ENCODE results near the gene TOX2. TPM values are rescaled to one million over a fixed set of nuclear protein-coding genes. Genes with fewer than 3 reads are reported as not detected.

Gene TOX2
- total RNA-seq, 2 donors from 2014 or later = 1.1 to 3.5 TPM

DNA sequence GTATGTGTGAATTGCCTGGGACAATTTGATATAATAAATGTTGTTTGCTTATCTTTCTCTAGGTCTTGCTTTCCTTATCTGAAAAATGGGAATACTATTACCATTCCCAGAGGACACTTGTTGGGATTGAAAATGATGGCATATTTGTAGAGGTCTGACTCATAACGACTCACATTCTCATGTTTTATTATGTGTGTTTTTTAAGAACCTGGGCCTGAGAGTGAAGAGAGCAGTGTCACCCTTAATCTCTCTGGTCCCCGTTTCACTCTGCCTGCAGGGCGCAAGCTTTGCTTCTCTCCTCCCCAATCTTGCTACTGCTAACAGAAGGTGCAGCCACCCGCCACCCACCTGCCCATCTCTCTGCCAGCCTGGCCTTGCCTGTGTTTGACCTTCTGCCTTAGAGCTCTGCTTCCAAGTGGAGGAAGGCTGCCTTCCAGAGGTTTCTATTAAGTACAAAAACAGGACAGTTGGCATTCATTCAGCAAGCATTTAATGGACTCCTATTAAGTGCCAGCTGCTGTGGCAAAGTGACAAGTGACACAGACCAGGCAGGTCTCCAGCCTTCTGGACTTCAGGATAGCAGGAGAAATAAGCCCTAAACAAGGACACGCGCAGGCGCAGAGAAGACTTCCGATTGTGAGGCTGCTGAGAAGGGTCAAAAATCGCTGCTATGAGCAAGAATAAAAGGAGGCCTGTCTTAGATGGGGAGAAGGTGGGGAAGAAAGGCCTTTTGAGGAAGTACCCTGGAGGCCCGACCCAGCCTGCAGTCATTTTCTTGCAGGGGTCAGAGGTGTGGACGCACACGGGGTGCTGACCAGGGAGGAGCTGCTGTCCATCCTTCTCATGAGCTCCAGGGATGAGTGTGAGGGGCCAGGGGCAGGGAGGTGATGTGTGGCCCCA is 159.8 kb downstream of the TOX2 start:
- H3K27me3 Mint-ChIP-seq = peaks cover 8% of the 10 kb centered on the region
- no peak overlapping the region for H3K4me3 Mint-ChIP-seq
- peaks cover 16% of the 10 kb centered on the region for H3K4me1 Mint-ChIP-seq
- peak; percentile 22 for ATAC-seq (replicated peaks)
- no peaks in the 10 kb centered on the region for H3K36me3 Mint-ChIP-seq (ENCODE audit: low read depth)
- H3K27ac Mint-ChIP-seq = no peak overlapping the region
- no peaks in the 10 kb centered on the region for H3K9me3 Mint-ChIP-seq

DNA sequence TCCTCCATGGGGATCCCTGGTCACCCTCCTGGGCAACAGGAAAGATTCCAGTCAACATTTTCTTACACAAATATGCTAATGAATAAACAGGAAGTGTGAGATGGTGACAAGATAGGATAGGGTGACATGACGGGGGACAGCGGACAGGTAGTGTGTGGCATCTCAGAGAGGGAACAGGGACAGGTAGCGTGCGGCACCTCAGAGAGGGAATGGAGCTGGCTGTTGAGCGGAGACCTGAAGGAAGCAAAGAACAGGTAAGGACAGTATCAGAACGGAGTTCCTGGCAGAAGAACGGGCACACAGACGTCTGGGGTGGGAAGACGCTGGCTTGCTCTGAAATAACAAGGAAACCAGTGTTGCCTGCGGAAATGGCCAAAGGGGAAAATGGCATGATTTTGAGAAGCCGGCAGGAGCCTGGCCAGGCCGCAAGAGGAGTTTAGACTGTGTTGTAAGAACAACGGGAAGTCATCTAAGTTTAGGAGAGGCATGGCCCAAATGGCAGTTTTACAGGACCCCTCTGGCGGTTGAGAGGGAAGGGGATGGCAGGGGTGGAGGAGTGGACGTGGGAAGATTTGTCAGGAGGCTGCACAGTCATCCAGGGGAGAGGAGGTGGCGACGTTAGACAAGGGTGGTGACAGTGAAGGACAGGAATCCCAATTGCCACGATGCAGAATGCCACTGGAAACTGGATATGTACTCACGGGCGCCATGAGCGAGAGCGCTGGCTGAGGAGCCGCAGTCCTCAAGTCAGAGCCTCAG is 160.7 kb downstream of the TOX2 start:
- ATAC-seq (replicated peaks) = no peak
- Mint-ChIP-seq H3K36me3 (ENCODE audit: low read depth) (no peaks in the 10 kb centered on the region), H3K4me1 (peaks cover 7% of the 10 kb centered on the region), H3K27ac (no peak overlapping the region), H3K4me3 (no peak overlapping the region), H3K9me3 (no peaks in the 10 kb centered on the region), H3K27me3 (peaks cover 8% of the 10 kb centered on the region)

DNA sequence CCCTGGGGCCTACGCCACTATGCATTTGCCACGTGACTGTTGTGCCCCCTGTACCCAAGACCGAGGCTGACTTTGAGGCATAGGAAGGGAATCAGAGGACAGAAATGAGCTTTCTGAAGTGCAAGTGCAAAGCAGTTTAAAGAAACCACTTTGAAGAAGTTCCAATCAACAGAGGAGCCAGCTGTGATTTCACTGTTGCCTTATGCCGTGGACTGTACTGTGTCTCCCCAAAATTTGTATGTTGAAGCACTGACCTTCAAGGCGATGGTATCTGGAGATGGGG is 161.2 kb downstream of the TOX2 start:
- Mint-ChIP-seq H3K4me1 (peaks cover 6% of the 10 kb centered on the region), H3K36me3 (ENCODE audit: low read depth) (no peaks in the 10 kb centered on the region), H3K27me3 (peaks cover 8% of the 10 kb centered on the region), H3K4me3 (no peak overlapping the region), H3K27ac (no peak overlapping the region), H3K9me3 (no peaks in the 10 kb centered on the region)
- no peak for ATAC-seq (replicated peaks)

DNA sequence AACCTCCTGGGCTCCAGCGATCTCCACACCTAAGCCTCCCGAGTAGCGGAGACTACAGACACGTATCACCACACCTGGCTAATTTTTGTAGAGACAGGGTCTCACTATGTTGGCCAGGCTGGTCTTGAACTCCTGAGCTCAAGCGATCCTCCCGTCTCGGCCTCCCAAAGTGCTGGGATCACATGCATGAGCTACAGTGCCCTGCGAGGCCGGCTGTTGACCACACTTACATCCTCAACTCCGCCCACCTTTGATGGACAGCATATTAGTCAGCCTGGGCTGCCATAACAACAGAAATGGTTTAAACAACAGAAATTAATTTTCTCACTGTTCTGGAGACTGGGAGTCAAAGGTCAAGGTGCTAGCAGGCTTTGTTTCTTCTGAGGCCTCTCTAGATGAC is 164.6 kb downstream of the TOX2 start:
- H3K4me3 Mint-ChIP-seq = no peak overlapping the region
- peaks cover 6% of the 10 kb centered on the region for H3K4me1 Mint-ChIP-seq
- no peak overlapping the region for H3K27ac Mint-ChIP-seq
- H3K27me3 Mint-ChIP-seq = peaks cover 3% of the 10 kb centered on the region
- no peaks in the 10 kb centered on the region for H3K36me3 Mint-ChIP-seq (ENCODE audit: low read depth)
- H3K9me3 Mint-ChIP-seq = no peaks in the 10 kb centered on the region
- ATAC-seq (replicated peaks) = no peak

DNA sequence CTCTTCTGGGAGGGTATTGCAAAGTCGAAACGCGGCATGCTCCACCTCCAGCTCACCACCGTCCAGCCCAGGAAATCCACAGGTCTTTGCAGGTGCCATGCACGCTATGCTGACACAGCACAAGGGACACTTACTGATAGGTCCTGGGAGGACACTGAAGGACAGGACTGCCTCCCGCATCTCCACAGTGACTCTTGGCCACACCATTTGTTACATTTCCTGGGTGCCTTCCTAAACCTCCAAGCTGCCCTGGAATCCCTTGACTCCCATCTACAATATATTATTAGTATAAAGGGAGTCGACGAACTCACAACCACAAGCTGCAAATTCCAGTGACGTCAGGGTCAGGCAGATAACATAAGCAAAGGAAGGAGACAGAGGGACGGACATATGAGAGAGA is 165.4 kb downstream of the TOX2 start:
- no peak overlapping the region for H3K27ac Mint-ChIP-seq
- H3K4me3 Mint-ChIP-seq = no peak overlapping the region
- H3K27me3 Mint-ChIP-seq = peaks cover 3% of the 10 kb centered on the region
- no peaks in the 10 kb centered on the region for H3K9me3 Mint-ChIP-seq
- peaks cover 5% of the 10 kb centered on the region for H3K4me1 Mint-ChIP-seq
- no peak for ATAC-seq (replicated peaks)
- no peaks in the 10 kb centered on the region for H3K36me3 Mint-ChIP-seq (ENCODE audit: low read depth)

DNA sequence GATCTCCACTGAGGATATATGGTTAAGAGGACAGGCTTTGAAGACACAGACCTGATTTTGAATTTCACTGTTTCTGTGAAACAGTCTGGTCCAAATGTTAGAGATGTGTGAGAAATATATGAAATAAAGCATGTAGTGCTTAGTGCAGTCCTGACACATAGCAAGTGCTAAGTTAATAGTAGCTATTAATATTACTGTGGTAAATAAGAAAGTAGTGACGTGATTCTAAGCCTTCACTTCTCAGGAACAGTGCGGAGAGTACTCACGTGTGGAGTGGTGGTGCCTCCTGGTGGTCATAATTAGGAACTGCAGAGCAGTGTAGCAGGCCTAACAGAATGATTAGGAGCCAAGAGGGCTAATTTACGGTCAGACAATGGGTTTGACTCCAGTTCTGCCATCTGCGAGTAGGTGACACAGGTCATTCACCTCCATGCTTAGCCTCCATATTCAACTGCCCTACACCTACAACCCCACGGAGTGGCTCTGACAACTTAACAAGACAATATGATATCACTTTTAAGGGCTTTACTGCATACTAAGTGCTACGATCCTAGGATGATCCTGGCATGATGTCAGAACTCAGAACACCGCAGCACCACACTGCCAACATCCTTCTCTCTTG is 166.1 kb downstream of the TOX2 start:
- Mint-ChIP-seq H3K4me3 (no peak overlapping the region), H3K27me3 (peaks cover 3% of the 10 kb centered on the region), H3K36me3 (ENCODE audit: low read depth) (no peaks in the 10 kb centered on the region), H3K4me1 (no peaks in the 10 kb centered on the region), H3K27ac (no peak overlapping the region), H3K9me3 (no peaks in the 10 kb centered on the region)
- peak; percentile 90 for ATAC-seq (replicated peaks)

DNA sequence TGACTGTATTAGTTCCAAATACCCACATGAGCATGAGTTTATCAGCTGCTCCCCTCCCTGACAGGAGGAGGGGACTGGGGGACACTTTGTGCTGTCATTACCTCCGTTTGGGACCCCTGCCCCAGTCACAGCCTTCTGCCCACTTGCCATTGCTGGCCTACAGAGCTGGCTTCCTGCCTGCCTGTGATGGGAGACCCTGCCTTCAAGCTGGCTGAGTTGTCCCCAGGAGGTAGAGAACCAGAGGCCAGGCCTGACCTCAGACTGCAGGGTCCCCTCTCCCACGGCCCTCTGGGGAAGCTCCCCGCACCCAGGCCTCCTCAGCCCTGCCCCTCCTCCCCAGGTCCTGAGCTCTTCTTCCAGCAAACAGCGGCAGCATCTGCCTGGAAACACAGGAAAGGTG is 166.8 kb downstream of the TOX2 start:
- Mint-ChIP-seq H3K27ac (no peak overlapping the region), H3K4me1 (no peaks in the 10 kb centered on the region), H3K36me3 (ENCODE audit: low read depth) (no peaks in the 10 kb centered on the region), H3K27me3 (peaks cover 3% of the 10 kb centered on the region), H3K4me3 (no peak overlapping the region), H3K9me3 (no peaks in the 10 kb centered on the region)
- ATAC-seq (replicated peaks) = no peak

DNA sequence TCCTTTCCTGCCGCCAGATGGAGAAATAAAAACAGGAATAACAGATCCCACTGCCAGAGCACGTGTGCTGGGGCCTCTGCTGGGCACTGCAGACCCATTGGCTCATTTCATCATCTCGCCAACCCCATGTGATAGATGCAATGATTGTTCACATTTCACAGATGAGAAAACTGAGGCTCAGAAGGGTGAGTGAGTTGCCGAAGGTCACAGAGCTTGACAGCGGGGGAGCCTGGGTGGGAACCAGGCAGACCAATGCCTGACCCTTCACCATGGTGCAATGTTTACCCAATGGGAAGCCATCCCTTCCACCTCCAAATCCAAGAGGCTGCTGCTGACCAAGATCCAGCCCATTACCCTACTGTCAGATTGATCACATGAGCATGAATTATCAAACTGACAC is 167.2 kb downstream of the TOX2 start:
- no peak overlapping the region for H3K27ac Mint-ChIP-seq
- no peaks in the 10 kb centered on the region for H3K4me1 Mint-ChIP-seq
- no peak for ATAC-seq (replicated peaks)
- H3K36me3 Mint-ChIP-seq (ENCODE audit: low read depth) = no peaks in the 10 kb centered on the region
- peaks cover 3% of the 10 kb centered on the region for H3K27me3 Mint-ChIP-seq
- H3K4me3 Mint-ChIP-seq = no peak overlapping the region
- no peaks in the 10 kb centered on the region for H3K9me3 Mint-ChIP-seq

DNA sequence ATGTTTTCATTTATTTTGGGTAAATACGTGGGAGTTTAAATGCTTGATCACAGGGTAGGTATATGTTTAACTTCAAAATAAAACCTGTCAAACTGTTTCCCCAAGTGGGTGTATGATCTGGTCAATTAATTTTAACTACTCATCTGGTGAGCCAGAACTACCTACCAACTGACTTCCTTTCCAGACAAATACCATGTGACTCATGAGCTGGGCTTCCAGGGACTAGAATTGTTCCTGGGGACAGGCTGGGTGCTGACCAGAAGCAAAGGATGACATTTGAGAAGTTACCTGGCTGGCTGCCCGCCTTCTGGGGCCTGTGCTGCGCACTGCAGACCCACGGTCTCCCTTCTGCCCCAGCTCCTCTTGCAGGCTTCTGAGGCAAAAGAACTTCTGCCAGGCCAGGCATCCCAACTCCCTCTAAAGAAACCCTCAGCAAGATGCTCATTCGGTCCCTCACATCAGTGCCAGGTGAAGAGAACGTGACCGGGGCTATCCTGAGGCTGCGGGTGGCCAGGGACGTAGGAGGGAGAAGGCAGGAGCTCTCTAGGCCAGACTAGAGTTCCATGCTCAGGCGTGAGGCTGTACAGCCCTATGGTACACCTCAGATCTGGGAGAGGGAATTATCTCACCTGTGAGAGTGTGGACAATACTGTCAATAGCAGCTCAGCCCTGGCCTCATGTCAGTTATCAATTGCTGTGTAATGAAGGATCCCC is 168.7 kb downstream of the TOX2 start:
- Mint-ChIP-seq H3K27me3 (peaks cover under 1% of the 10 kb centered on the region), H3K27ac (no peak overlapping the region), H3K36me3 (ENCODE audit: low read depth) (no peaks in the 10 kb centered on the region)

DNA sequence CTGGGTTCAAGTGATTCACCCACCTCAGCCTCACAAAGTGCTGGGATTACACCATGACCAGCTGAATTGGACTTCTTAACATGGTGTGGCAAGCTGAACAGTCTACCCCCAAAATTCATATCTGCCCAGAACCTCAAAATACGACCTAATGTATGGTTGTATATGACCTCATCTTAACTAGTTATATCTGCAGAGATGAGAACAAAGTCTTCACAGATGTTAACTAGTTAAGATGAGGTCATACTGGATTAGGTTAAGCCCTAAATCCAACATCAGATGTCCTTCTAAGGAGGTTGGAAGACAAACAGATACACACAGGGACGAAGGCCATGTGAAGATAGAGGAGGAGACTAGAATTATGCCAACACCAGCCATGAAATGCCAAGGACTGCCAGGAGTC is 169.8 kb downstream of the TOX2 start:
- no peak overlapping the region for H3K4me3 Mint-ChIP-seq
- no peaks in the 10 kb centered on the region for H3K9me3 Mint-ChIP-seq
- H3K27me3 Mint-ChIP-seq = no peaks in the 10 kb centered on the region
- no peak for ATAC-seq (replicated peaks)
- no peaks in the 10 kb centered on the region for H3K4me1 Mint-ChIP-seq
- no peak overlapping the region for H3K27ac Mint-ChIP-seq
- H3K36me3 Mint-ChIP-seq (ENCODE audit: low read depth) = no peaks in the 10 kb centered on the region

More for the DNA sequence above, 168.7 kb downstream of the TOX2 start:
- no peak for ATAC-seq (replicated peaks)
- no peaks in the 10 kb centered on the region for H3K4me1 Mint-ChIP-seq
- no peaks in the 10 kb centered on the region for H3K9me3 Mint-ChIP-seq
- no peak overlapping the region for H3K4me3 Mint-ChIP-seq

DNA sequence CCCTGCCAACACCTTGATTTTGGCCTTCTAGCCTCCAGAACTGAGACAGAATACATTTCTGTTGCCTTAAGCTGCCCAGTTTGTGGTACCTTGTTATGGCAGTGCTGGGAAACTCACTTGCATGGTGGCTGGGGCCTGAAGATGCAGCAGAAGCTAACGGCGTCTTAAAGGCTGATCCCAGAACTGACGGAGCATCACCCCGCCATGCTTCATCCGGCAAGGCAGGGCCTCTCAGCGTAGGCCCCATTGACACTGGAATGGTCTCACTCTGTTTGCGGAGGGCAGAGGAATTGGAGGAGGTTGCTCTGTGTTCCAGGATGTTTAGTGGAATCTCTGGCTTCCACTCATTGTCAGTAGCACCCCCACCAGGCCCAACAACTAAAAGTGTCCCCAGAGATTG is 170.2 kb downstream of the TOX2 start:
- Mint-ChIP-seq H3K27ac (no peak overlapping the region), H3K36me3 (ENCODE audit: low read depth) (no peaks in the 10 kb centered on the region), H3K9me3 (no peaks in the 10 kb centered on the region), H3K4me3 (no peak overlapping the region), H3K4me1 (no peaks in the 10 kb centered on the region), H3K27me3 (no peaks in the 10 kb centered on the region)
- ATAC-seq (replicated peaks) = no peak

DNA sequence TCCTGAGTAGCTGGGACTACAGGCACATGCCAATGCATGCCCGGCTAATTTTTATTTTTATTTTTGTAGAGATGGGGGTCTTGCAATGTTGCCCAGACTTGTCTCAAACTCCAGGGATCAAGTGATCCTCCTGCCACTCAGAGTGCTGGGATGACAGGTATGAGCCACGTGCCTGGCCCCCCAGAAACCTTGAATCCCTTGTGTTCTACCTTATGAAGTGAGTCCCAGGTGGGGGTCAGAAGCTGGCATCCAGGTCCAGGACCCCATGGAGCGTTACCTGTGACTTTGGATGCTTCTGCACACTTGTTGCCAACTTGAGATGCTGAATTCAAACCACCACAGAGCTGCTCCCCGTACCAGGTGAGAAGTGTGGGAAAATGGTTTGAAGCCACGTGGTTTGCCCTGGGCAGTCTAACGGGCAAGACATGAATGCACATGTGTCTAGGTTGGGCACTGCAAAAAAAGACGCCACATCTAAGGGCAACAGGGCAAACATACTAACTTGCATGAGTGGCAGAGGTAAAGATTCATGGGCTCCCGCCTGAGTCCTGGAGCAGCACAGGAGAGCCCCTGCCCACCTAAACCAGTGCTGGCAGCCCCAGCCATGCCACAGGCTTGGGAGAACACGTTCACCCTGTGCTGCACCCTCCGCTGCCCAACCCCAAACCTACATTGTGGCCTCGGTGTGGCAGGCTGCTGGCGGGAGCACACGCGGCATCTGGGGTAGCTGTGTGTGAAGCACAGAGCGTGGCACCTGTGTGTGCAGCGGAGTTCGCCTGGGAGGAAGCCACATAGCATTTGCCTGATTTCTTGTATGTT is 171.2 kb downstream of the TOX2 start:
- Mint-ChIP-seq H3K4me1 (no peaks in the 10 kb centered on the region), H3K4me3 (no peak overlapping the region), H3K36me3 (ENCODE audit: low read depth) (no peaks in the 10 kb centered on the region), H3K9me3 (no peaks in the 10 kb centered on the region), H3K27ac (no peak overlapping the region), H3K27me3 (no peaks in the 10 kb centered on the region)
- ATAC-seq (replicated peaks) = no peak

DNA sequence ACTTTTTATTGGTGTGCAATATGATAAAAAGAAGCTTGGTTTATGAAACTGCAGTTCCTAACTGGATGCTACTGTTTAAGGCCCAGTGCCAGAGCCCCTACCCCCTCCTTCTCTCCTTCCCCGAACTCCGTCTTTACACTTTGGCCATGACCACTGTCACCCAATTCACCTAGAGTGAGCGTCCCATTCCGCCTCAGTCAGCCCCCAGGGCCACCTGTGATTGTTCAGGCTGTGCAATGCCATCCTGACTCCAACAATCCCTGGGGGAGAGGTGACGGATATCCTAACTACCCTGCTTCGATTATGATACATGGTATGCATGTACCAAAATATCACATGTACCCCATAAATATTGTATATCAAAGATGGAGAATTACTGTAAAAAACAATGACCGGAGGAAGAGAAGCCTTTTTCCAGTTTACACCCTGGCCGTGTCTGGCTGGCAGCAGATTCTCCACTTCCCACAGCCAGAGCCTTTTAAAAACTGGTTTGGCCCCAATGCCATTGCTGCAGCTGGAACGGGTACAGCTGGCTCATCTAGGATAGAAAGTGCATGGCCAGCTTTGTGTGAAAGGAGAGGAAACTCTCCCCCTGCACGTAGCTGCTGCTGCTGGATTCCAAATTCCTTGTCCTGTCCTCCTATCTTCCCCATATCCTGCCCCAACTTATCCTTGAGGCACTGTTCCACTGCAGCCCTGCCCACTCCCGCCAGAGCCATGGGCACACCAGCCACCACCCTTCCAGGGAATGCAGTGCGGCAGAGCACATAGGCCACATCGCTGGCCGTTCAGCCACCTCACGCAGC is 172.6 kb downstream of the TOX2 start:
- Mint-ChIP-seq H3K27ac (no peak overlapping the region), H3K4me3 (no peak overlapping the region), H3K27me3 (no peaks in the 10 kb centered on the region), H3K4me1 (no peaks in the 10 kb centered on the region), H3K9me3 (no peaks in the 10 kb centered on the region), H3K36me3 (ENCODE audit: low read depth) (no peaks in the 10 kb centered on the region)
- no peak for ATAC-seq (replicated peaks)
